ENCODE data around the gene IPCEF1.
"Not testable (repeated sequence)": the region's sequence is repeated elsewhere in the genome, so short reads cannot be mapped to it uniquely, and the experiment has no call there.

The IPCEF1 gene

DNA sequence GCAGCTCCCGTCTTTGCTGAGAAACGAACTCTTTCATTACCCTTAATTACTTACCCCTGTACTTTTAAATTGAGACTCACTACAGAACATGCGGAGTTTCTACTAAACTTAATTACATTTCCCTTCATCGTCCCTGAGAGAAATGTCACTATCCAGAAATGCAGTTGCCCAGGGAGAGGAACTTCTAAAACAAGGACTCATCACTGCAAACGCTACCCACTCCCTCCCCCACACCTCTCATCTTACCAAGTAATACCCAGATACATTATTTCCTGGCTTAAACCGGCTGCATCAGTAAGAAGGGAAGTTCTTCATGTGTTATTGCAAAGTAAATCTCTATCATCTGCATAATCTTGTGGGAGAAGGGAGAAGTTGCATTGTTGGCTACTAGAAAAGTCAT is 138.3 kb downstream of the IPCEF1 start:
- FAIRE-seq: no peak

DNA sequence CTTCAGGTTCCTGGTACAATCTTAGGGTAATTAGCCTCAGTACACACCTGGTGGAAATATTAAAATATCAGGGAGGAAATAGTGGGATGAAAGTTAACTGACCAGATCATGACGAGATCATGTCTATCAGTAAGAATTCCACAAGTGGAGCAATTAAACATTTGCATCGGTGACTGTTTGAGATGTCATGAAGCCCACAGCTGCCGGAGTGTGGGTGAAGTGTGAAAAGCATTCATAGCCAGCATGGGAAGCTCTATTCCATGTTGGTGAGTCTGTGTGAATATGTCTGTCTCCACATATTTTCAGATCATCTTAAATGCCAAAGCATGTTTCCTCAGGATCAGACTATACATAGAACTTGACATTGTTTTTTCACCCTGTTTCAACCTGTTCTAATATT is 142.8 kb downstream of the IPCEF1 start:
- no peak for FAIRE-seq

DNA sequence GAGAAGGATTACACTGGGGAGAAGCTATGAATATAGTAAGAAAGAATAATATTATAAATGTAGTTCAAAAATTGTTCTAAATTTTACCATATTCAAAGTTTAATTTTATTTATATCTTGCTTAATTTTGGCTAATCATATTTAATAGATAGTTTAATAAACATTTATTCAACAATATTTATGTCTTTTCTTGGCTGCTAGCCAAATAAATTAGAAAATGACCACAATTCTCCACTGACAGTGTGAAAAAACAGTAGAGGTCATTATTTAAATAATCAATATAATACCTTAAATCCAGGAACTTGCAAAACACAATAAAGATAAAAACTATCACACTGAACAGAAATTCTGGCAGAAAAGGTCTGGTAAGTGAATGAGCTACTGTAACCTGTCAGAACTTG is 145.9 kb downstream of the IPCEF1 start:
- no peak for FAIRE-seq

DNA sequence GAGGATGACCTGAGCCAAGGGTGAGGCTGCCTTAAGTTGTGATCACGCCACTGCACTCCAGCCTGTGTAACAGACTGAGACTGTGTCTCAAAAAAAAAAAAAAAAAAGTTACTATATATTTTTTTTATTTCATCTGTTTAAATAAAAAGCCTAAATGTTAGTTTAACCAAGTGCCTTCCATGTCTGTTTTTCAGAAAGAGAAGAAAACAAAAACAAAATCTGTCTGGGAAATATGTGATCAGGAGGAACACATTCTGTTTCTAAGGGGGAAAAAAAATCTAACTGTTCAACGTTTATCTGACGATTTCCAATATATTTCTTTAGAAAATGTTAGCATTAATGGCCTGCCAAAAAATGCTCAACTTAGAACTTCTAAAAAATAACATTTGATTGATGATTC is 147.0 kb downstream of the IPCEF1 start:
- no peak for FAIRE-seq

DNA sequence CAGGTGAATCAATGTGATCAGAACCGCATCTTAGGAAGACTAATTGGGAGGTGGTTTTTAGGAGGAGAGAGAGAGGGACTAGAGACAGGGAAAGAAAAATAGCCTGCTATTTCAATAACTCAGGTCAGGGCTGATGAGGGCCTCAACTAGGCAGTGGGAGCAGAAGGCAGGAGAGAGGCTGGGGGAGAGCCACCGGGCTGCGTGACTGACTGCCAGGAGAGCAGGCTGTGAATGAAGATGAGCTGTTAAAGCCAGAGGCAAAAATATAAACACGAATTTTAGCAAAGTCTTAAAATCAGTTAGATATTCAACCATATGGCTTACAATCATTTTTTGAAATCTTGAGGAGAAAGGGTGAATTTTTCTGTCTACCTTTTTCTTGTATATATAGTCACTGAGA is 149.6 kb downstream of the IPCEF1 start:
- no peak for FAIRE-seq

DNA sequence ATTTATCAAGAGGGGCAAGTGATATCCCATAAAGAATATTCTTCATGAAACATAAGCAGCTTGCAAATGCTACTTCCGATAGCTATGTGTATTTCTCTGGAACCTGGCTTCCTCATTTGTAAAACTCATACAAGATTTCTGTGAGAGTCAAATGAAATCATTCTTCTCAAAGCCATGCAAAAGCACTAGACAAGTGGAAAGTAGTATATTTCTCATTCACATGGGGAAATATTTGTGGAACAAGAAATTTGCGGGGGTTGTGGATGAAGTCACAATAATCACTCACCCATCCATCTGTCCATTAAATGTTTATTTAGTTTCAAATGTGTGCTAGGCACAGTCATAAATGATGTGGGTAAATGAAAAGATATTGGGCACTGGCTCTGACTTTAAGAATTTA is 150.5 kb downstream of the IPCEF1 start:
- FAIRE-seq: no peak

DNA sequence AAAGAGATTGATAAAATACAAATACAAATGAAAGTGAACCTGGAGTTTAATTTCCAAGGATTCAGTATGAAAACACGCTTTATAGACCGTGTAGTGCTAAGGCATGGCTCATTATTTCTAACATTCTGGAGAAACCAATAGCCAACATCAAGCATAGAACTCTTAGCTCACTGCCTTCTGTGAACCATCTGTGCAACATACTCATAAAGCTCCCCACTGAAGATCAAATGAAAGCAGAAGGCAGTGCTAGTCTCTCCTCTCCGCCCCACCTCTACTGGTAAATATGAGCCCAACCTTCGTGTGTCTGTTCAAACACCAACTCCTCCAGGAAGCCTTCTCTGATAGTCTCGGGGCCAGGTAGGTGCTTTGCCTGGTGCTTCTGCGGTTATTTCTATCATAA is 153.6 kb downstream of the IPCEF1 start:
- no peak for FAIRE-seq

DNA sequence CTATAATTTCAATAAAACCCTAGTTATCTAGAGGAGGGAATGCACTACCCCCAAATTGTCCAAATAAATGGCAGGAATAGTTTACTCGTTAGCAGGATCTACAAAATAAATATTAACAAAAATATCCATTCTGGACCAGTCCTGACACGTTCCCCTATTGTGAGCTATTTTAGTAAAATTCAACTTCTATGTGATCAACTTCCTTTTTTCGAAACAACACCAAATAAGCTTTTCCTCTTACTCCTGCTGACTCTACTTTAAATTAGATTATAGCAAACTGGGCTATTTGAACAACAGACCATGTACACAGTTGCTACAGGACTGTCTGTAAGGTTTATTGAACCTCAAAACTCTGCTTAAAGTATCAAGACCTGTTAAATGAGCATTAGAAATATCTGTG is 154.3 kb downstream of the IPCEF1 start:
- no peak for FAIRE-seq

DNA sequence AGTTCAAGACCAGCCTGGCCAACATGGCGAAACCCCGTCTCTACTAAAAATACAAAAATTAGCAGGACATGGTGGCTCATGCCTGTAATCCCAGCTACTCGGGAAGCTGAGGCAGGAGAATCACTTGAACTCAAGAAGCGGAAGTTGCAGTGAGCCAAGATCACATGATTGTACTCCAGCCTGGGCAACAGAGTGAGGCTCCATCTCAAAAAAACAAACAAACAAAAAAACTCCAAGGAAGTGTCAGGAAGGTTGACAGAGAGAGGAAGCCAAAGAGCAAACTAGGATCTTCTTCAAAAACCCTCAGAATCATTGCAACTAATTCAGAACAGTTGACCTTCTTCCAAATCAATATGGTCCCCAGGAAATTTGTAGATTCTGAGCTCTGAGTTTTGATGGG is 154.9 kb downstream of the IPCEF1 start:
- FAIRE-seq: not testable (repeated sequence)

DNA sequence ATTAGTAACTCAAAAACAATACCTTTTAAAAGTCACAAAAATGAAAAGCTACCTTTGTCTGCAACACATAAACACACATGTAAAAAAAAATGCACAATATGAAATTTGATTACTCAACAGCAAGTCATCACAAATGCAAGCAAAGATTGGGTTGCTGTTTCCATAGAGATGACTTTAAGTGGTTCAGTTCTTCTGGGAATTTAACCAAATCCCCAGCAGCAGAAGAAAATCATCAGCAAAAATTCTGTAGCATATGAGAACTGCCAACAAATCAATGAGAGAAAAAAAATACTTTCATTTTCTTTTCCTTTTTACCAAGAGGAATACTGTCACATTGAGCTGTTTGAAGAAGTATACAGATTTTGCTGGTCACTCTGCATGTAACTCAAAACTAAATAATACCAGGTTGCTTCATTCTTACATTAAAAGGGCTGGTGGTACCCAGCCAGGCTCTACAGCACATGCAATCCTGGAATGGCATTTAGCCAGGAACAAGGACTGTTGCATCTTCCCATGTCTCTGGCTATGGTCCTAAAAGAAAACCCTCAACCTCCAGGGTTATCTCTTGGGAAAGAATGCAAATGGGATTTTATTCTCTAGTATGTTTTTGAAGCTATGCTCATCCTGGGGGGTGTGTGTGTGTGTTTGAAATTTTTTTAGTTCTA is 159.3 kb downstream of the IPCEF1 start:
- no peak for FAIRE-seq

DNA sequence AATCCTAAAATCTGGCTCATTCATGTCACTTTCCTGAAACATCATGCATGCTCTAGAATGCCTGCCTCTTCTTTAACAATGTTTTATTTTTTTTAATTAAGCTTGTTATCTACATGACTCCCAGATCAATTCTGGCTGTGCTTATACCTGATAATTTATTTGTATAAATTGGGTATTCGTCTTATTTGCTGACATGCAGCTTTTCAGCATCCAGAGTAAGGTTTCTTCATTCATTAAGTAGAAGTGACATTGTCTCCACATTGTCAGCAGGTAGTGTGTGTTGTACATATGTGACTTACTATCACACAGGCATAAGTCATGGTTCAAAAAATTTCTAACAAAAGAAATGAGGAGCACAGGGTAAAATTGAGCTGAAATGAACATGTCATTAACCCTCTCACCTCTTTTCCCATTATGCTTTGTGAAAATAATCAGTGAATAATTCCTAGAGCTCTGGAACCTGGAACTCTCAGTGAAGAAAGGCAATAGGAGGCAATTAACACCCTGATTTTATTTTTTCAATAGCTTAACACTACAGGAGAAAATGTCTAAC is 160.2 kb downstream of the IPCEF1 start:
- FAIRE-seq: no peak

DNA sequence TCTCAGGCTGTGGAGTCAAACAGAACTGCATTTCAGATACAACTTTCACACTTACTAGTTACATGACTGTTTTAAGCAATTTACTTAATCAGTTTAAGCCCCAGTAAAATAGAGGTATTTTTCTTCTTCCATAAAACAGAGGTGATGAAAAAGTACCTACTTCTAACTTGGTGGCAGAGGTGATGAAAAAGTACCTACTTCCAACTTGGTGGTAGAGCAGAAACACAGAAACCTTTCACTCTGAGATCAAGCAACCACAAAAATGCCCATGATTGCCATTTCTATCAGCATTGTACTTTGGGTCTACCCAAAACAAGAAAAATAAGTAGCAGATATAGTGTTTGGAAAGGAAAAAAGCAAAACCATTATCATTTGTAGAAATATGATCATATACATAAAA is 168.9 kb downstream of the IPCEF1 start:
- FAIRE-seq: no peak

DNA sequence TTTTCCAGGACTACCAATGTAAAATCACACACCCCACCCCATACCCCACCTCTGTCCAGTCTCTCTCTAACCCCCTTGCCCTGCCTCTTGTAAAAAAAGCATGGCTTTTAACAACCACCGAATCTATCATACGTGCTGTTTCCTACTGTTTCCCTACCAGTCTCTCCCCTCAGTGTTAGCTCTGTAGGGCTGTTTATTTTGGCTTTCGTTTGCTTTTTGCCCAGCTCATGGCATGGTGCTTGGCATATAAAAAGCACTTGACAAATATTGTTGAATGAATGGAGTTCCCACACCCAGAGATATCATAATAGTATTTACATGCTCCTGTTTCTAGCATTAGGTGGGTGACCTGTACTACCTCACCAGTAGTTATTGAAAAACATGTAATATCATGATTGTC is 169.4 kb downstream of the IPCEF1 start:
- no peak for FAIRE-seq

DNA sequence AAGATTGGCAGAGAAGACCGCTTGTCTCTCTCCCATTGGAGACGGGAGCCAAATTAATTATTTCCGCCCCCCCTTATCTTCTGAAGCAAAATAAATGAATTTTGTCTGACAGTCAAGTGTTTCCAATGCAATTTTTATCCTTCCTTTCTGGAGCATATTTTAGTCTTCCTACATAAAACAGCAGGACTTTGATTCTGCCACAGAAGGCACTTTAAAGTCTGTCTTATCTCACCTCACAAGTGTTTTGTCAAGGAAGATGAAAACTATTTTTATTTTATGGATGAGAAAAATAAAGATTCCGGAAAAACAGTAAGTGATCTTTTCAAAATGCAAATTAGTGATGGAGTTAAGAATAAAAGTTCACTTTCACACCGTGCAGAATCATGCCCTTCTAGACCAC is 177.2 kb downstream of the IPCEF1 start:
- FAIRE-seq: no peak

DNA sequence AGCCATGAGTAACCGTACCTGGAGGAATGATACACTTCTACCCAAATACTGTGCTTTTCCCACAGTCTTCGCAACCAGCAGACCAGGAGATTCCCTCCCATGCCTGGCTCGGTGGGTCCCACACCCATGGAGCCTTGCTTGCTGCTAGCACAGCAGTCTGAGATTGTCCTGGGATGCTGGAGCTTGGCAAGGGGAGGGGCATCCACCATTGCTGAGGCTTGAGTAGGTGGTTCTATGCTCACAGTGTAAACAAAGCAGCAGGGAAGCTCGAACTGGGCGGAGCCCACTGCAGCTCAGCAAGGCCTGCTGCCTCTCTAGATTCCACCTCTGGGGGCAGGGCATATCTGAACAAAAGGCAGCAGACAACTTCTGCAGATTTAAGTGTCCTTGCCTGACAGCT is 184.2 kb downstream of the IPCEF1 start:
- FAIRE-seq: not testable (repeated sequence)

DNA sequence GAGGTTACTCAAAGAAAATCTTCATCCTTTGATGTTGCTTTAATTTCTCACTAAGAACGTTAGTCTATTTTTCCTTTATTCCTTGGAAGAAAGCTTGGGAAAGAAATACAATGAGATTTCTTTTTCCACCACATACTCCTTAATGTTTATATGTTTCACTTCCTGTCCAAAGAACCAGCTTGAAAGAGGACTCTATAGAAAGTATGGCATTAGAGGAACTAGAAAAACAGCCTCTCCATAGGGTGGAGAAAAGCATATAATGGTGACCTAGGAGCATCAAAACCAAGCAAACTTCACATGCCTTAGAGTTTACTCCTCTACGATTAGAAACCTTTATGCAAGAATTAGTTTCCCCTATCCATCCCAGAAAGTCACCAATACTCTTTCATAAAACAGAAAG is 186.5 kb downstream of the IPCEF1 start:
- FAIRE-seq: no peak

DNA sequence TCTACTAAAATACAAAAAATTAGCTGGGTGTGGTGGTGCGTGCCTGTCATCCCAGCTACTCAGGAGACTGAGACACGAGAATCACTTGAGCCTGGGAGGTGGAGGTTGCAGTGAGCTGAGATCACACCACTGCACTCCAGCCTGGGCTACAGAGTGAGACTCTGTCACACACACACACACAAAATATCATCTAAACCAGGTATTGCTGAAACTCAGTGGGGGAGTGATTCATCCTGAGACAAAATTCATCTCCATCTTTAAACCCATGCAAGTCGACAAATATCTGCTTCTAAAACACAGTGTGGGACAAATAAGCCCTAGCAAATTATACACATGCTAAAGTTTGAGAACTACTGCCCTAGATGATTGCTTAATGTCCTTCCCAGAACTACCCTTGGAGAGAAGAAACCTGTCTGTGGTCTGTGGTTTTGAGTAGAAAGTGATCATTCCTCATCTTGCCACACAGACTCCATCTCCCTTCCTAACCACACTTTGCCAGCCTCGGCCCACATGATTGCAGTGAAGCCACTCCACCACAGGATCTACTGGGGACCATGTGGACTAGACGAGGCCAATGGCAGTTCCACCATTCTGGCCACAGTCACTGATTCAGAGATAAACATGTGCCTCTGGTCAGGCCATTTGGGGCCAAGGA is 187.3 kb downstream of the IPCEF1 start:
- no peak for FAIRE-seq

DNA sequence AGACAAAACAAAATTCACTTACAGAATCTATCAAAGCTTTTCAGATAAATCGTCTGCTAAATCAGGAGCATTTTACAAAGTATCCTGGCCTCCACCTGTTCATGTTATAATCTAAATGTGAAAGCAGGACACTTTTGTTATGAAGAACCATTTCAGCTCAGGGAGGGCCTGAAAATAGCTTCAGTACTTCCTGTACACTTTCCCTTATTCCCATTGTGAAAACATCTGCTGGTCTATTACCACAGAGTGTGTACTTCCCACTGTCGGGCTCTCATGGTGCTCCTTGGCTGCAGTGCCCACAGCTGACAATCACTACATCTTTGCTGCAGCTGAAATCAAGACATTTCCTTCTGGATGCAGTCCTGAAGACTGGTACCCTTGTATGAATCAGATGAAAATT is 189.5 kb downstream of the IPCEF1 start:
- no peak for FAIRE-seq

DNA sequence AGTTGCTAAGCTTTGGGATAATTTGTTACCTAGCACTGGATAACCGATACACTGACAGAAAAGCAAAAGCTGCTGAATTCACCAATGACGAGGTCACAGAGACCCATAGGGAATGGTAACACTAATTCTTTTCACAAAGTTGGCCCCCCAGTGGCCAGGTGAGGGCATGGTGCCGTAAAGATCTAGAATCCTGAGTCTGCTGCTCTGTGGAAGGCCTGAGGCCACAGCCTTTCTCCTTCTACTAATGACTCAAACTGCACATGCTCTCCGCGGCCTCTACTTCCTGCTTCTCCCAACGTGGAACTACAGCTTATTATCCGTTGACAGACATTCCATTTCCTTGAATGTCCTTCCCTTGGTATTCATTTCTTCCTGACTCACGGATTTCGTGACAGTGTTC is 190.5 kb downstream of the IPCEF1 start:
- FAIRE-seq: no peak

DNA sequence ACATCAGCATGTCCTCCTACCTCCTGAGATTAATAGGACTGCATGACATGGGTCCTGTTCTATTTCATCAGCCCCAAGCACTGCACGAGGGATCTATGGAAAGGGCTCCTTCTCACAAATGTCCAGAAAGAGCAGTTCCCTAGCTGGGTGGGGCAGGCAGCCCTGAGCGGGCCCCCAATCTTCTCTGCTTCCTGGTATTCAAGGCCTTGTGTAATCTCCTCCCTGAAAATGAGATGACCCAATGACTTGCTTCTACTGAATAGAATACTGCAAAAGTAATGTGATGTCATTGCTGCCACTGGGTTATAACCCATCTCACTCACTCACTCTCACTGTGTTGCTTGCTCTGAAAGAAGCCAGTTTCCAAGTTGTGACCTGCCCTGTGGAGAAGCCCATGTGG is 191.1 kb downstream of the IPCEF1 start:
- FAIRE-seq: no peak

DNA sequence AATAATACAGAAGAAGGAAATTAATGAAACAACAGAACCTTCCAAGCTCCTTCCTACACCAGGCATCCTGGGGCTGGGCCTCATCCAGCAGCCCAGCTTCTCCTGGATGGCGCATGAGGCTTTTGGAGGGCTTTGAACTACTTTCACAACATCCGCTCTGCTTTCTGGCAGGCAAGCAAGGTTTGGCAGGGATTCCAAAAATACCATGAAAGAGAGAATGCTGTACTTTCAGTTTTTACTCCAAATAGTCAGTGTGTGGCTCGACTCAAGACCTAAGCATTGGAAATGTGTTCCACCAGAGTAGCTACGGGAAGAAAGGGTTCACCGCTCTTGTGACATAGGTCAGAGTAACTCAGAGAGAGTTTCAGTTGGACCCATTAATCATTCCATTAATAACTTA is 192.2 kb downstream of the IPCEF1 start:
- no peak for FAIRE-seq

DNA sequence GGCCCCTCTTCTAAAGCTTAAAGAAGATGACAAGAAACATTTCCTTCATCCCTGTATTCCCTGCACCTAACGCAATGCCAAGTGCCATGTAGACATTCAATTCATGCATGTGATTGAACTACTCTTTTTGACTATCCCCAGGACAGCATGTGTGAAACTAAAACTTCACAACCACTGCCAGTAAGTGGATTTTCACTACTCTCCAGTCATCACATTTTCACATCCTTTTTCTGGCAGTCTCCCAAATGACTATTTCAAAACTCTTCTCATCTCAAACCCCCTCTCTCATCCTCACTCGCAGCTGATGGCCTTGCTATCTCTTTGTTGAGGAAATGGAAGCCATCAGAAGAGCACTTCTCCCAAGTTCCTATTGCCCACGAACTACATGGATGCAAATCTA is 194.9 kb downstream of the IPCEF1 start:
- no peak for FAIRE-seq

DNA sequence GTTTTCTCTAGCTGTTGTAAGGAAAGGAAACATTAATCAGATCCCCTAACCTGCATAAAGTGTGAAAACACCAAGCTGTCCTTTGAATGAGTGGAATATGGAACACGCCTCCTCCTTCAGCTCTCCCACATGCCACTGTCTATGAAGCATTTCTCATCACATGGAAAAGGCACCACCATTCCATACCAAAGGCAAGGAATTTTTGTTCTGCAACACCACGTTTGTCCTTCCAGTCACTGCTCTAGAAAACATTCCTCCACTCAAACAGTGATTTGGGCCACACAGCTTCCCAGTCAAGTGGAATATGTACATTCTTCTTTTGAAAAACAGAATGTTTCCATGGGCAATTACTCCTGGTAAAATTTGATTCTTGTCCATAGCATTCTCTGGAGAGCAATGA is 197.5 kb downstream of the IPCEF1 start:
- FAIRE-seq: no peak

DNA sequence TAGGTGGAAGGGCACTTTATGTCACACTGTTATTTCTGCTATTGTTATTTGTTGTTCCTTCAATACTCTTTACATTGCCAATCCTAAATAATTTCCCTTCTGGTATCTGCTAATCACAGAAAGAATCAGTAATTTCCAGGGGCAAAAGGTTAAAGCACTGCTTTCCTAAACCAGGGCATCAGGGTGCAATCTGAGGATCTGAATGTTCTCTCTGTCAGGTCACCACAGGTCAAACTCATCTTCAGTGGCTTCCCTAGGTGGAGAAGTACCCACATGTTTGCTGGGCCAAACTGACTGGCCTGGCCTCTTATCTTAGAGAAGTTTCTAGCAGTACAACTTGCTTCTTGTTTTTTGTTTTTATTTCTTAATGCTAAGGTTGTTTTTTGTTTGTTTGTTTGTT is 198.9 kb downstream of the IPCEF1 start:
- FAIRE-seq: no peak

DNA sequence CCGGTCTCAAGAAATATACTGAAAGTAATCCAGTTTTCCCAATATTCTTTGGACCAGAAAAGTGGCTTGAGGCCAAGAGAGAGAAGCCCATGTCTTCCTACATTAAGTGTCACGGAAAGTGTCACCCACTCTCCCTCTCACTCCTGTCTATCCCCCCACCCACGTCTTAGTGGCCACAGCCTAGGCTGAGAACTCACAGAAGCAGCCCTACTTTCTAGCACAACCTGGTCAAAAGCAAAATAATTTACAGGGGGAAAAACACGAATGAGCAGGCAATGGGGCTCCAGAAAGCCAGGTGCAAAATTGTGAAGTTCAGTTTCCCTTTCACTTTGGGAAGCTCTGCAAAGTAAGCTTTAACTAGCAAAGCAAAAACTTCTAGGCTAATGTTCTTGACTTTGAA is 199.5 kb downstream of the IPCEF1 start:
- FAIRE-seq: no peak
